Keratinocyte (primary cell): ENCODE measurements around the gene ROBO2.

ENCODE experiments used
- EZH2 ChIP-seq: IDR thresholded peaks from one replicate; pipeline ENCODE4 v1.6.1; 2012; ENCODE audit warnings: inconsistent platforms, mild to moderate bottlenecking, low read length, moderate library complexity
- TF ChIP-seq, protein P1 (sequence below), 3 experiments: IDR thresholded peaks in 1 of 3; conservative IDR thresholded peaks in 1 of 3; optimal IDR thresholded peaks in 1 of 3; 2 replicates in 2 of 3; 3 replicates in 1 of 3; pipeline versions ENCODE3 to v1.5.1; 2011; ENCODE audit warnings: low read length in 3 of 3, mild to moderate bottlenecking in 3 of 3, moderate library complexity in 2 of 3, control low read depth in 1 of 3, inconsistent platforms in 1 of 3; ENCODE audit not compliant: insufficient read depth in 2 of 3; ENCODE audit errors: extremely low read depth in 1 of 3

DNA sequence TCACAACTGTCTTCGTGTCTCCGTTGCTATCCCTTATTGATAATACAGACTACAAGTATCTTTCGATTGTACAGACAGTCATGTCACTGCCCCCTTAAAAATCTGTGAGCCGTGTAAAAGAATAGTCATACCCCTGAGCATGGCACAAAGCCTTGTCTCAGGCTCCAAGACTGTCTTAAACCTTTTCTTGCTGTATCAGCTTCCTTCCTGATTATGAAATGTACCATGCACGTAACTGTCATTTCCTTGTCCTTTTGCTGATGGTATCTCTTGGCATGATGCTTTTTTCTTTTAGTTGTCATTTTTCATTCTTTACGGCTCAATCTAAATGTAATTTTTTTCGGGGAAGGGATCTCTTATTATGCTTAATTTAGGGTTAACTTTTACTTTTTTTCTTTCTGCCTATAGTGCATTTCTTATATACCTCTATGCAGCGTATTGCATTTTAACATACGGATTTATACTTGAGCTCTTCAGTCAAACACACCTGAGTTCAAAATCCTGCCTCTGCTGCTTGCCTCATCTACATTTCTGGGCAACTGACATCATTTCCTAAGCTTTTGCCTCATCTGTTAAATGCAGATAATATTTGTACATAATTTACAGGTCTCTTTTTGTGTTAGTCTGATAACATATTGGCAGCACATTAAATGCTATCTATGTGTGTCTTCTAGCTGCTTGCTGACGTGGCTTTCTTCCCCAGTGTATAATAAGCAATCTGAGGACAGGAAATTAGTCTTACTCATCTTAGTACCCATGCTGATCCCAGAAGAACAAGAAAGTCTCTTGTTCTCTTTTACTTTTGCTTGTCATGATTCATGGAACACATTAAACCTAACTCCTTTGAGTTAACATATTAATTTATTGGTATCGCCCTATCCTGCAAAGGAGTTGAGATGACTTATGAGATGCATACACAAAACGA, 57.3 kb downstream of the ROBO2 start:
- TF ChIP-seq, protein P1, sequence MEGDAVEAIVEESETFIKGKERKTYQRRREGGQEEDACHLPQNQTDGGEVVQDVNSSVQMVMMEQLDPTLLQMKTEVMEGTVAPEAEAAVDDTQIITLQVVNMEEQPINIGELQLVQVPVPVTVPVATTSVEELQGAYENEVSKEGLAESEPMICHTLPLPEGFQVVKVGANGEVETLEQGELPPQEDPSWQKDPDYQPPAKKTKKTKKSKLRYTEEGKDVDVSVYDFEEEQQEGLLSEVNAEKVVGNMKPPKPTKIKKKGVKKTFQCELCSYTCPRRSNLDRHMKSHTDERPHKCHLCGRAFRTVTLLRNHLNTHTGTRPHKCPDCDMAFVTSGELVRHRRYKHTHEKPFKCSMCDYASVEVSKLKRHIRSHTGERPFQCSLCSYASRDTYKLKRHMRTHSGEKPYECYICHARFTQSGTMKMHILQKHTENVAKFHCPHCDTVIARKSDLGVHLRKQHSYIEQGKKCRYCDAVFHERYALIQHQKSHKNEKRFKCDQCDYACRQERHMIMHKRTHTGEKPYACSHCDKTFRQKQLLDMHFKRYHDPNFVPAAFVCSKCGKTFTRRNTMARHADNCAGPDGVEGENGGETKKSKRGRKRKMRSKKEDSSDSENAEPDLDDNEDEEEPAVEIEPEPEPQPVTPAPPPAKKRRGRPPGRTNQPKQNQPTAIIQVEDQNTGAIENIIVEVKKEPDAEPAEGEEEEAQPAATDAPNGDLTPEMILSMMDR (optimal IDR thresholded peaks at IDR 0.05 in 1 of 3, IDR thresholded peaks at IDR 0.05 in 1 of 3, conservative IDR thresholded peaks at IDR 0.05 in 1 of 3; ENCODE audit: extremely low read depth in 1 of 3, insufficient read depth in 2 of 3, low read length in 3 of 3) = no peak
- TF ChIP-seq EZH2 = no peak
